ENCODE data around the gene XYLT1.

- TF ChIP-seq POLR2A (IDR thresholded peaks at IDR 0.05; ENCODE audit: low read depth, low read length) (no peak), POLR2AphosphoS5 (IDR thresholded peaks at IDR 0.05; ENCODE audit: low read depth, low read length) (no peak), TAF1 (IDR thresholded peaks at IDR 0.05; ENCODE audit: low read depth, low read length) (no peak), PAX5 (IDR thresholded peaks at IDR 0.05; ENCODE audit: insufficient read depth, low read length, severe bottlenecking) (peak; percentile 47)
Observed at GRCh38 chr16:17301593-17302135, 169.1 kb downstream of the XYLT1 start.
